Kasumi-1 (cell line): ENCODE measurements around the gene ALDH3A2.
"Not testable (repeated sequence)": the region's sequence is repeated elsewhere in the genome, so short reads cannot be mapped to it uniquely, and the experiment has no call there.

Experiments used
- DNase-seq, 2 experiments: peaks; one replicate each; lab custom pipeline; 2025; lab: John Stamatoyannopoulos, UW

ALDH3A2 gene

DNA sequence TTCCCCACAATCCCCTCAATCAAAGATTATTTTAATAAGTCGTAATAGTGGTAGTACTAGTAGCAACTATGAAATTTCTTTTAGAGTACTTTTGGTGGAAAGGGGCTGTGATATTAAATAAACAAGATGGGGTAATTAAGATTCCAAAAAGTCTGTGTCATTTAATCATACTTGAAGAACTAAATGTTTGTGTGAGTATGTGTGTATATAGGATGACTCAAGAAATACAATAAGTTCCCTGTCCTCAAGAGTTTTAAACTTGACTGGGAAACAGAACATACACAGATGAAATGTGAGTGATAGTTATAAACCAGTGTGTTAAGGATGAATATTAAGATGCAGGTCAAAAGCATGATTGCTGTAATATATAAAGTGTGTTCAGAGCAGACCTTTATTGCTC lies 2.3 kb downstream of the ALDH3A2 start:
- DNase-seq: no peak

DNA sequence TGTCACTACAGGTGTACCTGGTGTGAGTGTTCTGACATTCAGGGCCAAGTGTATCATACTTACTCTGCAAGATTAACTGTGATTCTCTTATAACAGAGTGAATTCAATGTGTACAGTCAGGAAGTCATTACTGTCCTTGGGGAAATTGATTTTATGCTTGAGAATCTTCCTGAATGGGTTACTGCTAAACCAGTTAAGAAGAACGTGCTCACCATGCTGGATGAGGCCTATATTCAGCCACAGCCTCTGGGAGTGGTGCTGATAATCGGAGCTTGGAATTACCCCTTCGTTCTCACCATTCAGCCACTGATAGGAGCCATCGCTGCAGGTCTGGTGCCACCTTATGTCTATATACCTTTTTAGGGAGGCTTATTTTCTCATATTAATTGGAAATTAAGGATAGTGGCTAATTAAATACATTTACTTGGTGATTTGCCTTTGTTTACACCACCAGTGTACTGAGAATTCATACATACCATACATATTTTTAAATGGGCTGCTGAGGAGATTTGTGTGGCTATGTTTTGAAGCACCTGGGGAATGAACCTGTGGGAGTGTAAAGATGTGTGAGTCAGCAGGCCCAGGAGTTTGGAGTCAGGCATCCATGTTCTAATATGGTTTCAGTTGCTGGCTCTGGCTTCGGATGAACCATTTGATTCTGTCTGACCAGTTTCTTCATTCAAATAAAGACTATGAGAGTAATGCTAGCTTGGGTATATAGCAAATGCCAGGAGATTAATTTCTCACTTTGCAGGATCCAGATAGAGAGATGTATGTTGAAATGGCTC lies 3.1 kb downstream of the ALDH3A2 start:
- no peak for DNase-seq

DNA sequence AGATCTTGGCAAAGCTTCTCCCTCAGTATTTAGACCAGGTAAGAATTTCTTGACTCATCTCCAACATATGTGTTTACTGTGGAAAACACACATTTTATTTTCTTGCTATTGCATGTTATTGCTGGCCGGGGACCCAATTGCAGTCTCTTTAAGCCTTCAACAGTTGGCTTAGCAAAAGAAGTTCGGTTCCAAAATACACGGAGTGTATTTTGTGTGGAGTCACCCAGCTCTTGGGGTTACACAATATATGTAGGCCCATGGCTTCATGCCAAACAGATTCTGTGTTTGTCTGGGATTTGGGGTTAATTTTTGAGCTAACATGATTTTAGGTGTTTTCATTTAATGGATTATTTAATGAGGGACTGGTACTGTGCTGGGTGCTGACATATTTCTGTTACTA lies 4.0 kb downstream of the ALDH3A2 start:
- no peak for DNase-seq

DNA sequence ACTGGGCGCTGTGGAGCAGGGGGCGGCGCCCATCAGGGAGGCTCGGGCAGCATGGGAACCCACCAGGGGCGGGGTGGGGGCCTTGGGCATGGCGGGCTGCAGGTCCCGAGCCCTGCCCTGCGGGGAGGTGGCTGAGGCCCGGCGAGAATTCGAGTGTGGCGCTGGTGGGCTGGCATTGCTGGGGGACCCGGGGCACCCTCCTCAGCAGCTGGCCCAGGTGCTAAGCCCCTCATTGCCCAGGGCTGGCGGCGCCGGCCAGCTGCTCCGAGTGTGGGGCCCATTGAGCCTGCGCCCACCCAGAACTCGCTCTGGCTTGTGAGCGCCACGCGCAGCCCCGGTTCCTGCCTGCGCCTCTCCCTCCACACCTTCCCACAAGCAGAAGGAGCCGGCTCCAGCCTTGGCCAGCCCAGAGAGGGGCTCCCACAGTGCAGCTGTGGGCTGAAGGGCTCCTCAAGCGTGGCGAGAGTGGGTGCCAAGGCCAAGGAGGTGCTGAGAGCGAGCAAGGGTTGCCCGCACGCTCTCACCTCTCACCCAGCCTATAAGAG lies 5.9 kb downstream of the ALDH3A2 start:
- no peak for DNase-seq

- no peak for DNase-seq
Observed at GRCh38 chr17:19654896-19655295, 6.3 kb downstream of the ALDH3A2 start.

- DNase-seq: no peak
Observed at GRCh38 chr17:19656336-19656735, 7.8 kb downstream of the ALDH3A2 start.

GRCh38 chr17:19656851-19657581 lies 8.5 kb downstream of the ALDH3A2 start:
- DNase-seq: no peak

- DNase-seq: no peak
Observed at GRCh38 chr17:19659366-19660177, 11.0 kb downstream of the ALDH3A2 start.

DNA sequence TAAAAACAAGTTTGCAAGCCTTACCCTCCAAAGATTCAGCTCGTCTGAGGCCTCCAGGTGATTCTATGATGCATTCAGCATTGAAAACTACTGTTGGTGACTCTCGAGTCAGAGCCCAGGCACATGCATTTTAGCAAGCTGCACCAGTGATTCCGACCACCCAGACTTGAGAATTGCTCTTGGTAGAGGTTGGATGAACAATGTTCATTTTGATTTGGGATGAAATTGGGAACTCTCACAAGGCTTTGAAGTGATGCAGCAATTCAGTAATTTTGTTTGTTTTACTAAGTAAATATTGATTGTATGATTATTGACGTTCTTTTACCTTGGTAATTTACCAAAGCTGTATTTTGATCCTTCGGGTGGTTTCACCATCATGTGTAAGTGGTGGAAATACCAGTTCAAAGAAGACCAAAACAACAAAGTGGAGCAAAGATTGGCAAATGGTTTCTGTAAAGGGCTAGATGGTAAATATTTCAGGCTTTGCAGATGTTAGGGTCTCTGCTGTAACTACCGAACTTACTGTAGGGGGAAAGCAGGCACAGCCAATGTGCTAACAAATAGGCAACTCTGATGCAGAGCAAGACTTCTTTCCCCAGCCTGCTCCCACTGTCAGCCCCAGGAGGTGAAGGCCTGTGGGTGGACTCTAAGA lies 11.8 kb downstream of the ALDH3A2 start:
- no peak for DNase-seq

DNA sequence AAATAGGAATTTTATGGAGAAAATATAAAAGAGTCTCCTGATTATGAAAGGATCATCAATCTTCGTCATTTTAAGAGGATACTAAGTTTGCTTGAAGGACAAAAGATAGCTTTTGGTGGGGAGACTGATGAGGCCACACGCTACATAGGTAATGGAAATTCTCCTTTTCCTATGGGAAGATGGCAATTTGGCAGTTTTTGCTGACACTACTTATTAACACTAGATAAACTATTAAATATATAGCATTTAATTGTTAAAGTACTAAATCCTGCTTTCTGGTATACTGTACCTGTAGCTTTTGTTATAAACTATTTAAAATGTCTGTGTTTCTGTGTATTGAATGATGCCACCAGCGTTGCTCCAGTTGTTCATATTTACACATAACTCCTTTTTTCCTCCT lies 12.6 kb downstream of the ALDH3A2 start:
- DNase-seq: no peak

- no peak for DNase-seq
Observed at GRCh38 chr17:19663097-19663496, 14.5 kb downstream of the ALDH3A2 start.

- DNase-seq: no peak
Observed at GRCh38 chr17:19664136-19664820, 15.7 kb downstream of the ALDH3A2 start.

GRCh38 chr17:19664821-19665181 lies 16.2 kb downstream of the ALDH3A2 start:
- DNase-seq: no peak

GRCh38 chr17:19669680-19670079 lies 21.1 kb downstream of the ALDH3A2 start:
- not testable (repeated sequence) for DNase-seq

GRCh38 chr17:19670908-19671307 lies 22.4 kb downstream of the ALDH3A2 start:
- no peak for DNase-seq

DNA sequence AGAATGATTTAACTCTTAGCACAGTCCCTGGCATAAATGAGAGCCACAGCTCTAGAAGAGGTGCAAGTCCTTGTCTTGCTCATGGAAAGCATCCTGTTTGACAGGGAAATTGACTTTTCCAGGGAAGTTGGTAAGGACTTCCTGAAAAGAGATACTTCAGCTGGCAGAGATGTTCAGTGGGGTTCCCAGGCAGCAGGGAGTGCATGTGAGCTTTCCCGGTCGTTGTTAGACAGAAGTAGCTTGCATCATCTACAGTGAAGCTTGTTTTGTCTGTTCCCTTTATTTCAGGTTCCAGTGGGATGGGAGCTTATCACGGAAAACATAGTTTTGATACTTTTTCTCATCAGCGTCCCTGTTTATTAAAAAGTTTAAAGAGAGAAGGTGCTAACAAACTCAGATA lies 22.9 kb downstream of the ALDH3A2 start:
- no peak for DNase-seq

DNA sequence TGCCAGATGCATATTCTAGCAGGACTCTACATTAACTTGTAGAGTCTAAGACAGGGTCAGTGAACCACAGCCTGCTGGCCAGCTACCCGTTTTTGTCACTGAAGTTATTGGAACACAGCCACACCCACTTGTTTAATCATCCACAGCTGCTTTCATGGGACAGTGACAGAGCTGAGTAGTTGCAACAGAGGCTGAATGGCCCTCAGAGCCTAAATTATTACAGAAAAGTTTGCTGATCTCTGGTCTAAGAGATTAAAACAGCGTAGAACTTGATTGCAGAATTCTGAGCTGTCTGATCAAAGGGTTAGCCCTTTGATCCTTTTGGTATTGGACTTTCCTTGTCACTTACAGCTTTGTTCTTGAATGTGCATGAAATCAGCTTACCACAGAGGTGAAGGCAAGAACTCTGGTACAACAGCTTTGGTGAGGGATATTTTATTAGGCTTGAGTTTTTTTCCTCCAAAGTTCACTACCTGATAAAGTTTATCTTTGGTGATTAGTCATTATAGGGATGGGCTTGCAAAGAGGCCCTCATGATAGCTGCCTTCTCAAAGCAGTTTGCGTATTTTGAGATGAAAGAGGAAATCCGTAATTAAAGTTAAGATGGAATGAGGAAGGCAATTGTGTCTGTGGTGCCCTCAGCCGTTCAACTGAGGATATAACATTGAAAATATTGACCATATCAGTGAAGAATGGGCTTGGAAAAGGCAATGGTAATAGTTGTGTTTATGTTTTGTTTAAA lies 23.6 kb downstream of the ALDH3A2 start:
- no peak for DNase-seq

DNA sequence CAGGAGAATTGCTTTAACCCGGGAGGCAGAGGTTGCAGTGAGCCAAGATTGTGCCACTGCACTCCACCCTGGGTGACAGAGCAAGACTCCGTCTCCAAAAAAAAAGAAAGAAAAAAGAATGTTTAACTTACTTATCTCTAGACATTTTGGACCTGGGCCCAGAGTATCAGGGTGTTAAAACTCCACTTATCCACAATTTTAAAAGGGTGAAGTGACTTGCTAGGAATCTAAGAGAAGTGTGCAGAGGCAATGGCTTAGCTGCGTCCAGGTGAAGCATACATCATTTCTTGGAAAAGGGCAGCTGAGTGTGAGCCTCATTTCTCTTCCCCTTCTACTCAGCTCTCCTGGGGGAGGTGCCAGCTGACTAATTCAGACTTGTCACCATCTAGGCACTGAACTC lies 25.1 kb downstream of the ALDH3A2 start:
- no peak for DNase-seq

GRCh38 chr17:19676896-19677295 lies 28.3 kb downstream of the ALDH3A2 start:
- DNase-seq: no peak

DNA sequence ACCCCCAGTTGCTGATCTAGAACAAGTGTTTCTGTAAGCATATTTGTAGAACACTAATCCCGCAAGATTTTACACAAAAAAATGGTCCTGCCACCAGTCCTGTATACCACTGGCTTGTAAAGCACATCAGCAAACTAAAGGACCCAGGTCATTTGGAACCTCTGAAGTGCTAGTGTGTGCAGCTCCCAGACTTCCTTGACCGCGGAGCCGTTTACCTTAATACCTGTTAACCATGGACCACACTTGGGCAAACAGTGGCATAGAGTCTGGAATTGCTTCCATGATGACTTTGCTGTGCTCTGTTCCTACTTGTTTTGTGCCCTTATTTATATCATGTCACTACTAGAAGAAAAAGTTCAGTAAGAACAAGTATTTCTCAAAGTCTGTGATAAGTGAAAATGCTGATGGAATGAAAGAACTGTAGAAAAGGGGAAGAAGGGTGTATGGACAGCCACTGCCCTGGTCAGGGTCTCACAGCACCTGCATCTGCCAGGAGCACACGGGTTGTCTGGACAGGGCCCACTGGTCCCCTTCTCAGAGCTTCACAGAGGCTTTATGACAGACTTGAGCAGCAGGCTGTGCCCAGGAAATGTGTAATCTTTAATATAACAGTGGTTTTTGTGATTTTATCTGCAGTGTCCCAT lies 29.3 kb downstream of the ALDH3A2 start:
- no peak for DNase-seq
